ENCODE measurements around the gene FAT3.

DNA sequence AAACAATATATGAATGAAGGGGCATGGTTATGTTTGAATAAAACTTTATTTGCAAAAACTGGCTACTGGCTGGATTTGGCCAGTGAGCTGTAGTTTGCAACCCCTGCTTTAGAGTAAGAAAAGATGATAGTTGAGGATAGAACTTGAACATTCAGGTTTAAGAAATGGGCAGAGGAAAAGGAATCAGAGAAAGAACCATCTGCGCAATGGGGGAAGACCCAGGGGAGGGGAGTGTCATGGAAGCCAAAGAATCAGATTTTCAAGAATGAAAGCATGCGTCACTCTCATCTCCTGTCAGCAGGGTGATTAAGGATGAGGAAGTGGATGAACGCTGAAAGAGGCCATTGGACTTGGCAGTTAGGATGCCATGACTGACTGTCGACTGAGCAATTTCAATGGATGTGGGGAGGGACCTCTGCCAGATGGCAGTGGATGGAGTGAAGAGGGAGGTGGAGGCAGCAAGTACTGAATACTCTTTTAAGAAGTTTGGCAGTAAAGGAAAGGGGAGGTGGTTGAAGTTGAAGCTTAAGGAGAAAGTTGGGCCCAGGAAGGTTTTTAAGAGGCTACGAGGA is 21.2 kb downstream of the FAT3 start:
- TF ChIP-seq PPARA (CRISPR knock-in tag; IDR thresholded peaks at IDR 0.05; ENCODE audit: borderline replicate concordance), result no peak
- no peak for TF ChIP-seq BACH2 (CRISPR knock-in tag; IDR thresholded peaks at IDR 0.05; ENCODE audit: borderline replicate concordance)
- no peak for TF ChIP-seq ISL1 (CRISPR knock-in tag; IDR thresholded peaks at IDR 0.05)
- TF ChIP-seq ZFP30 (CRISPR knock-in tag; IDR thresholded peaks at IDR 0.05), result no peak
- no peak for TF ChIP-seq ZNF8 (CRISPR knock-in tag; IDR thresholded peaks at IDR 0.05)

All from SK-N-SH treated with all-trans-retinoic acid at 6 μM for 48 hours (cell line).